HG03354 (cell line): ENCODE measurements around the gene C19orf12.
"Not testable (repeated sequence)": the region's sequence is repeated elsewhere in the genome, so short reads cannot be mapped to it uniquely, and the experiment has no call there.

Experiments used
- ATAC-seq: cut with Tn5 transposase; IDR thresholded peaks from one replicate; pipeline ENCODE4 v1.9.1; 2021; ENCODE audit warnings: mild to moderate bottlenecking; ENCODE audit not compliant: unreplicated experiment, poor library complexity, severe bottlenecking

Gene C19orf12

GRCh38 chr19:29679598-29680210, 35.4 kb downstream of the C19orf12 start:
- no peak for ATAC-seq

- no peak for ATAC-seq
Measured at GRCh38 chr19:29678484-29679106, 36.5 kb downstream of the C19orf12 start.

GRCh38 chr19:29677001-29677817, 37.9 kb downstream of the C19orf12 start:
- ATAC-seq: no peak

- ATAC-seq: no peak
Measured at GRCh38 chr19:29676586-29676985, 38.5 kb downstream of the C19orf12 start.

- ATAC-seq: no peak
Measured at GRCh38 chr19:29675650-29676186, 39.3 kb downstream of the C19orf12 start.

- no peak for ATAC-seq
Measured at GRCh38 chr19:29675120-29675649, 39.9 kb downstream of the C19orf12 start.

GRCh38 chr19:29674374-29675119, 40.5 kb downstream of the C19orf12 start:
- no peak for ATAC-seq

GRCh38 chr19:29673451-29674371, 41.4 kb downstream of the C19orf12 start:
- ATAC-seq: no peak

- no peak for ATAC-seq
Measured at GRCh38 chr19:29672933-29673336, 42.1 kb downstream of the C19orf12 start.

GRCh38 chr19:29672319-29672932, 42.6 kb downstream of the C19orf12 start:
- no peak for ATAC-seq

GRCh38 chr19:29671393-29672160, 43.5 kb downstream of the C19orf12 start:
- ATAC-seq: peak; percentile 85

GRCh38 chr19:29671026-29671392, 44.1 kb downstream of the C19orf12 start:
- ATAC-seq: not testable (repeated sequence)

GRCh38 chr19:29670255-29670654, 44.8 kb downstream of the C19orf12 start:
- ATAC-seq: no peak

GRCh38 chr19:29668746-29669609, 46.1 kb downstream of the C19orf12 start:
- no peak for ATAC-seq

- ATAC-seq: no peak
Measured at GRCh38 chr19:29667901-29668341, 47.1 kb downstream of the C19orf12 start.

GRCh38 chr19:29667387-29667783, 47.7 kb downstream of the C19orf12 start:
- no peak for ATAC-seq
